Lung (tissue), 12 donors: Measurements from ENCODE around the gene TNIK. TPM values are rescaled to one million over a fixed set of nuclear protein-coding genes. Genes with fewer than 3 reads are reported as not detected.

Experiments used
- ATAC-seq: fragments of 200-7000 bp; cut with Tn5 transposase; one replicate; pipeline ENCODE4 v1.9.1; 2020; ENCODE audit warnings: moderate number of reproducible peaks; ENCODE audit not compliant: insufficient read depth, low FRiP score
- DNase-seq, 3 donors: peaks; one replicate each; pipeline ENCODE4 v3.0.0-alpha.2; 2013 to 2017
- H3K27ac ChIP-seq, 2 donors: one replicate each; pipeline ENCODE4 v1.5.1; 2013; ENCODE audit warnings: mild to moderate bottlenecking in 2 of 2, moderate library complexity in 2 of 2, control low read depth in 1 of 2, inconsistent platforms in 1 of 2, low read depth in 1 of 2, low read length in 1 of 2
- H3K27me3 ChIP-seq, 3 donors: one replicate each; pipeline ENCODE4 v1.5.1; 2013; ENCODE audit warnings: low read length in 2 of 3; ENCODE audit not compliant: control insufficient read depth in 3 of 3, insufficient read depth in 3 of 3
- H3K36me3 ChIP-seq, 4 donors: one replicate each; pipeline ENCODE4 v1.5.1; 2013; ENCODE audit warnings: low read length in 4 of 4, mild to moderate bottlenecking in 1 of 4, moderate library complexity in 1 of 4; ENCODE audit not compliant: control insufficient read depth in 4 of 4, insufficient read depth in 4 of 4
- H3K4me1 ChIP-seq, 5 donors: one replicate each; pipeline ENCODE4 v1.5.1; 2013; ENCODE audit warnings: low read length in 5 of 5, mild to moderate bottlenecking in 2 of 5, moderate library complexity in 1 of 5; ENCODE audit not compliant: control insufficient read depth in 5 of 5, insufficient read depth in 5 of 5
- H3K4me3 ChIP-seq: one replicate; pipeline ENCODE4 v1.5.1; 2013; ENCODE audit warnings: mild to moderate bottlenecking, control low read depth, moderate library complexity
- H3K9ac ChIP-seq, 2 donors: one replicate each; pipeline ENCODE4 v1.5.1; 2013; ENCODE audit warnings: low read length in 2 of 2, control low read depth in 1 of 2; ENCODE audit not compliant: insufficient read depth in 1 of 2
- H3K9me3 ChIP-seq, 4 donors: one replicate each; pipeline ENCODE4 v1.5.1; 2013; ENCODE audit warnings: low read length in 3 of 4, mild to moderate bottlenecking in 1 of 4, moderate library complexity in 1 of 4; ENCODE audit not compliant: control insufficient read depth in 4 of 4, insufficient read depth in 3 of 4
- WGBS, 2 donors: extraction: QIAGEN DNeasy Blood & Tissue Kit; methylation state at CpG; one replicate each; pipeline ENCODE4 v1.1.7; 2013; 5-methylcytosine and 5-hydroxymethylcytosine counted together
- polyA plus RNA-seq, 2 donors: library from polyadenylated mRNA; stranded (reverse); fragments of 200-250 nt; gene quantifications; one replicate each; pipeline ENCODE4 v1.2.1, GENCODE V29; 2013
- total RNA-seq, 2 donors: library from RNA; depleted of rRNA in 1 of 2; stranded (reverse); fragments of >200 nt in 1 of 2; gene quantifications; one replicate each; pipeline ENCODE4 v1.2.1, GENCODE V29; 2014 to 2021
- TF ChIP-seq, protein P1 (sequence below): IDR thresholded peaks from 2 replicates; pipeline ENCODE4 v1.5.1; 2012; ENCODE audit warnings: mild to moderate bottlenecking; ENCODE audit errors: control extremely low read depth, extremely low read depth
- donor health status: control.
- donor health status: control.
- donor health status: Bipolar disorder and iron deficiency.
- donor health status: healthy.
- donor health status: DM: yes; HTN: yes; CAD: no.

Gene TNIK
- total and polyA plus RNA-seq, 4 donors: 9.4 to 36.3 (median 14.3) TPM

DNA sequence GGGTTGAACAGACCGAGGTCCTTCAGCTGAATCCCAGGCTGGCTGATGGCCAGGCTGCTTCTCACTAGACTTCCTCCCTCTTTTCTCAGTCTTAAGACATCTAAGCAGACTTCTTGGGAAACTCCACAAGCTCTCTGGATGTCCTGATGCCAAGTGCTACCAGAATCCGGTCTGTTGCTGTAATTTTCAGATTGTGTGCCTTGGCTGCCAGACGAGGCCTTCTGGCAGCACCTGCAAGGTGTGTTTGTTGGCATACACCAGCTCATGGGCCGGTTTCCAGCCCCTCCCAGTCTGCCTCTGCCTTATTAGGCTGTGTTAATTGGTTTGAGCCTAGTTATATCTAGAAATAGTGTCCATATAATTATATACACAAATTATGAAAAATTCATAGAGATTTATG is 120.6 kb downstream of the TNIK start:
- no peaks in the 10 kb centered on the region for H3K36me3 ChIP-seq
- DNase-seq (no peak), ATAC-seq (no peak)
- peaks cover 0 to 11% (median 0%) of the 10 kb centered on the region in 5 donors for H3K4me1 ChIP-seq
- H3K27ac ChIP-seq: peak overlapping the region in 1 of 2 donors; percentile 2
- 51 to 75% methylated on average over 4 of the region's 4 CpGs for WGBS, 2 donors
- H3K9me3 ChIP-seq: no peaks in the 10 kb centered on the region
- TF ChIP-seq, protein P1, sequence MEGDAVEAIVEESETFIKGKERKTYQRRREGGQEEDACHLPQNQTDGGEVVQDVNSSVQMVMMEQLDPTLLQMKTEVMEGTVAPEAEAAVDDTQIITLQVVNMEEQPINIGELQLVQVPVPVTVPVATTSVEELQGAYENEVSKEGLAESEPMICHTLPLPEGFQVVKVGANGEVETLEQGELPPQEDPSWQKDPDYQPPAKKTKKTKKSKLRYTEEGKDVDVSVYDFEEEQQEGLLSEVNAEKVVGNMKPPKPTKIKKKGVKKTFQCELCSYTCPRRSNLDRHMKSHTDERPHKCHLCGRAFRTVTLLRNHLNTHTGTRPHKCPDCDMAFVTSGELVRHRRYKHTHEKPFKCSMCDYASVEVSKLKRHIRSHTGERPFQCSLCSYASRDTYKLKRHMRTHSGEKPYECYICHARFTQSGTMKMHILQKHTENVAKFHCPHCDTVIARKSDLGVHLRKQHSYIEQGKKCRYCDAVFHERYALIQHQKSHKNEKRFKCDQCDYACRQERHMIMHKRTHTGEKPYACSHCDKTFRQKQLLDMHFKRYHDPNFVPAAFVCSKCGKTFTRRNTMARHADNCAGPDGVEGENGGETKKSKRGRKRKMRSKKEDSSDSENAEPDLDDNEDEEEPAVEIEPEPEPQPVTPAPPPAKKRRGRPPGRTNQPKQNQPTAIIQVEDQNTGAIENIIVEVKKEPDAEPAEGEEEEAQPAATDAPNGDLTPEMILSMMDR: no peak
- no peaks in the 10 kb centered on the region for H3K27me3 ChIP-seq
- no peak overlapping the region for H3K9ac ChIP-seq
- no peak overlapping the region for H3K4me3 ChIP-seq

DNA sequence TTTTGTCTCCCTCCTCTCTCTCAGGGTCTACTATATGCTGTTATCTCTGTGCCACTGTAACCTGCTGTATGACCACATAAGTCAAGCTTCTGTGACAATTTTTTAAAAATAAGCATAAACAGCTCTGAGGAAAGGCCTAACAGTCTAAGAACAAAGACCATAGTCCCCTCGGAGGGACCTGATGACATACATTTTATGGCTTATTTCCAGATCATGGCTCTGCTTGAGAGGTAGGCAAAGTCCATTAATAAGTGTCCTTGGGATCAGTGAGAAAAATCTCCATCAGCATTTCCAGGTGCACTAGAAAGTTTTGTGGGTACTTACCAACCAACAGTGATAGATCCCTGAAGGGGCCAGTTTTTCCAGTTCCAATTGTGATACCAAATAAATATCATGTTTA is 123.8 kb downstream of the TNIK start:
- no peak for ATAC-seq
- no peak overlapping the region for H3K9ac ChIP-seq
- no peak overlapping the region for H3K4me3 ChIP-seq
- no peaks in the 10 kb centered on the region for H3K27me3 ChIP-seq
- H3K9me3 ChIP-seq: no peaks in the 10 kb centered on the region
- no peak overlapping the region for H3K27ac ChIP-seq
- 61 to 75% methylated on average over 1 of the region's 1 CpG for WGBS, 2 donors
- peaks cover 0 to 9% (median 4%) of the 10 kb centered on the region in 5 donors for H3K4me1 ChIP-seq
- no peaks in the 10 kb centered on the region for H3K36me3 ChIP-seq
- DNase-seq: no peak
- TF ChIP-seq, protein P1: no peak

DNA sequence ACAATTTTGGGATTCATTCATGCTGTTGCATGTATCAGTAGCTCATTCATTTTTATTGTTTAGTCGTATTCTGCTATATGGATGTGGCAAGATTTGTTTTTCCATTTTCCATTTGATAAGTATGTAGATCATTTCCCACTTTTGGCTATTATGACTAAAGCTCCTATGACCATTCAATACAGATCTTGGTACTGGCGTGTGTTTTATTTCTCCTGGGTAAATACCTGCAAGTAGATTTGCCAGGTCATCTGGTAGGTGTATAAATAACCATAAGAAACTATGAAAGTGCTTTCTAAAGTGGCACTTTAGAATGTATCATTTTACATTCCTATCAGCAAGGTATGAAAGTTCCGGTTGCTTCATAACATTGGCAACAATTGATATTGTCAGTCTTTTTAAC is 124.6 kb downstream of the TNIK start:
- ATAC-seq (peak; percentile 50), DNase-seq (no peak)
- no peak overlapping the region for H3K4me3 ChIP-seq
- peak overlapping the region in 1 of 2 donors; percentile 6 for H3K27ac ChIP-seq
- no peaks in the 10 kb centered on the region for H3K27me3 ChIP-seq
- no peaks in the 10 kb centered on the region for H3K36me3 ChIP-seq
- H3K9ac ChIP-seq: no peak overlapping the region
- TF ChIP-seq, protein P1: no peak
- 73 to 82% methylated on average over 3 of the region's 3 CpGs for WGBS, 2 donors
- peaks cover 0 to 15% (median 4%) of the 10 kb centered on the region in 5 donors for H3K4me1 ChIP-seq
- no peaks in the 10 kb centered on the region for H3K9me3 ChIP-seq

DNA sequence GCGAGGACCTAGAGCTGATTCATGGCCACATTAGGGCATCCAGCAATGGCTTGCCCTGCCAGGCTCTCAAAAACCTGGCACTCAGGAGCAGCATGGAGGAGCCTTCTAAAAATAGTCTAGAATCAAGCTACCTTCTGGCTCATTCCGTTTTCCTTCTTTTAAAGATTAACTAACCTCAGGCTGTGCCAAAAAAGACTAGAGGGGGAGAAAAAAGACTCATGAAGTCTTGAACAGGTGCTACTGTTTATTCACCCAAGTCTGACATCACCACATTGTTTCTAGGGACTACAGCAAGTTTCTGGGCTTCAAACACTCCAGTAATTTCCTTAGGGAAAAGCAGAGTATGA is 125.8 kb downstream of the TNIK start:
- ATAC-seq (peak; percentile 60), DNase-seq (peak; percentile 40 to 86 (median 71))
- peak overlapping the region; percentile 8 to 79 for H3K27ac ChIP-seq
- H3K27me3 ChIP-seq: no peaks in the 10 kb centered on the region
- WGBS, 2 donors: 54 to 81% methylated on average over 2 of the region's 2 CpGs
- TF ChIP-seq, protein P1: no peak
- no peaks in the 10 kb centered on the region for H3K9me3 ChIP-seq
- no peak overlapping the region for H3K4me3 ChIP-seq
- no peaks in the 10 kb centered on the region for H3K36me3 ChIP-seq
- H3K9ac ChIP-seq: no peak overlapping the region
- H3K4me1 ChIP-seq: peaks cover 0 to 17% (median 6%) of the 10 kb centered on the region in 5 donors
